NCI-H2171 (cell line): ENCODE data around the gene MXRA5.
"Not testable (repeated sequence)": the region's sequence is repeated elsewhere in the genome, so short reads cannot be mapped to it uniquely, and the experiment has no call there.

Experiments used
- DNase-seq: peaks from one replicate; lab custom pipeline; 2025; lab: John Stamatoyannopoulos, UW

Gene MXRA5, protein sequence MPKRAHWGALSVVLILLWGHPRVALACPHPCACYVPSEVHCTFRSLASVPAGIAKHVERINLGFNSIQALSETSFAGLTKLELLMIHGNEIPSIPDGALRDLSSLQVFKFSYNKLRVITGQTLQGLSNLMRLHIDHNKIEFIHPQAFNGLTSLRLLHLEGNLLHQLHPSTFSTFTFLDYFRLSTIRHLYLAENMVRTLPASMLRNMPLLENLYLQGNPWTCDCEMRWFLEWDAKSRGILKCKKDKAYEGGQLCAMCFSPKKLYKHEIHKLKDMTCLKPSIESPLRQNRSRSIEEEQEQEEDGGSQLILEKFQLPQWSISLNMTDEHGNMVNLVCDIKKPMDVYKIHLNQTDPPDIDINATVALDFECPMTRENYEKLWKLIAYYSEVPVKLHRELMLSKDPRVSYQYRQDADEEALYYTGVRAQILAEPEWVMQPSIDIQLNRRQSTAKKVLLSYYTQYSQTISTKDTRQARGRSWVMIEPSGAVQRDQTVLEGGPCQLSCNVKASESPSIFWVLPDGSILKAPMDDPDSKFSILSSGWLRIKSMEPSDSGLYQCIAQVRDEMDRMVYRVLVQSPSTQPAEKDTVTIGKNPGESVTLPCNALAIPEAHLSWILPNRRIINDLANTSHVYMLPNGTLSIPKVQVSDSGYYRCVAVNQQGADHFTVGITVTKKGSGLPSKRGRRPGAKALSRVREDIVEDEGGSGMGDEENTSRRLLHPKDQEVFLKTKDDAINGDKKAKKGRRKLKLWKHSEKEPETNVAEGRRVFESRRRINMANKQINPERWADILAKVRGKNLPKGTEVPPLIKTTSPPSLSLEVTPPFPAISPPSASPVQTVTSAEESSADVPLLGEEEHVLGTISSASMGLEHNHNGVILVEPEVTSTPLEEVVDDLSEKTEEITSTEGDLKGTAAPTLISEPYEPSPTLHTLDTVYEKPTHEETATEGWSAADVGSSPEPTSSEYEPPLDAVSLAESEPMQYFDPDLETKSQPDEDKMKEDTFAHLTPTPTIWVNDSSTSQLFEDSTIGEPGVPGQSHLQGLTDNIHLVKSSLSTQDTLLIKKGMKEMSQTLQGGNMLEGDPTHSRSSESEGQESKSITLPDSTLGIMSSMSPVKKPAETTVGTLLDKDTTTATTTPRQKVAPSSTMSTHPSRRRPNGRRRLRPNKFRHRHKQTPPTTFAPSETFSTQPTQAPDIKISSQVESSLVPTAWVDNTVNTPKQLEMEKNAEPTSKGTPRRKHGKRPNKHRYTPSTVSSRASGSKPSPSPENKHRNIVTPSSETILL (N-terminal part only)

DNA sequence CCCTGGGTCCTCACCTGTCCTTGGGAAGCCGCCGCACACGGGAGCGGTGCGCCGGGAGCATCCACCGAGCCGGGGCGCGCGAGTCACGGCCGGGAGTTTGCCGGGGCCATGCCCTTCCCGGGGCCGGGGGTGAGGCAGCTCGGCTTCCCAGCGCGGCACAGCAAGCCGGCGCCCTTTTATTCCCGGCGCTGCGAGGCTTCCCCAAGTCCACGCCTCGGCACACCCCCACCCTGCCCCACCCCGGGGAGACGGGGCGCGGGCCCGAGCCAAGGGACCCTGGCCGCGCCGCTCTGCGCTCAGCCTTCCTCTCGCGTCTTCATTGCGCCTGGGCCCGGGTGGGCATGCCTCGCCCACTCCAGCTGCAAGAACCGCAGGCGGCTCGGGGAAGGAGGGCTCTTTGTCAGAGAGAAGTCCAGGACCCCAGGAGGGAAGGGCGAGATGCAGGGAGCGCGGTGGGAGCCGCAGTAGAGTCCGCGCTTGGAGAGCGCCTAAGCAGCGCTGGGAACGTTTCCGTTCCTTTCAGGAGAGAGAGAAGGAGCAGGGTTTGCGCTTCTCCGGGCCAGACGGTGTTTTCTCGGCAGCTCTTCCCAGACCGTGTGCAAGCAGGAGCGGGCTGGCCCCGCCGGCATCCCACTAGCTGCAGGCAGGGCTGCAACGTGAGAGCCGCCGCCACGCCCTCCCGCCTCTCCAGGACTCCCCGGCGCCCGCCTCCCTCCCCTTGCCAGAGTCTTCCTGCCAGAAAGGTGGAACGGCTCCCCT is at the start of gene MXRA5:
Gene MXRA5 (minus strand): TSS at position 152 of the 759 bp plus-strand sequence. CDS start 2,819 bp downstream, outside the sequence.
- peak; percentile 17 for DNase-seq

DNA sequence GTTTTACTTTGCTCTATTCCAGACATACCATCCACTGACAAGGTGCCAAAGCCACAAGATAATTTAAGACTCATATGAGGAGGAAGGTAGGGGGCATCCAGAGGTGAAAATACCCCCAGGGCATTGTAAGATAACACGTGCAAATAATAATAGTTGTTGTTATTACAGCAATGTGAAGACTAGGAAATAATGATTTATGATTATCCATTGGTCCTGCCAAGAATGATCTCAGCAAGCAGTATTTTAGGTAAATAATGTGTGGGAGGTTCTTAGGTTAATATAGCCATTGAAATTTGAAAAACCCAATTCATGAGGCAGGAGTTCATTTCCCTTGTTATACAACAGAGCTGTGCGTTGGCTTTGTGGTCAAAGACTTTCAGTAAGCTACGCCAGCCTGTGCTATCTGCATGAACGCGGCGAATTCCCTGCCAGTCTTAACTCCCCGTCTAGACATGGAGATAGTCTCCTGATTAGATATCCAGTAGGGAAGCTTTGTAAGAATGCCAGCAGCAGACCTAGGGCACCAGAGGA is 47.2 kb upstream of the MXRA5 start:
- DNase-seq, result no peak

DNA sequence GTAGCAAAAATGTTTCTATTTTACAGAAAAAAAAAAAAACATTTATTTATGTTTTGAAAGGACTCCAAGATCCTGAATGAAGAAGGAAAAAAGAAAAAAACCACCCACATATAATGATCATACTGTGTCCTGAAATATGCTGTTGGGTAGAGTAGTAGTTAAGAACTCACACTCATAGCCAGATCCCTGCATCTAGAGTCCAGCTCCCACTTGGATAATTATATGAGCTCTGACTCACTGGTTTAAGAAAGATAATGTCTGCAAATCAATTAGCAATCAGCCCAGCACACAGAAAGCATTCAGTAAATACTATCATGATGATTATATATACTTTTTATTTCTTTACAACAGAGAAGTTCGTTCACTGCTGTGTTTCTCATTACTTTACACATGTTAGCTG is 46.7 kb upstream of the MXRA5 start:
- DNase-seq, result no peak

DNA sequence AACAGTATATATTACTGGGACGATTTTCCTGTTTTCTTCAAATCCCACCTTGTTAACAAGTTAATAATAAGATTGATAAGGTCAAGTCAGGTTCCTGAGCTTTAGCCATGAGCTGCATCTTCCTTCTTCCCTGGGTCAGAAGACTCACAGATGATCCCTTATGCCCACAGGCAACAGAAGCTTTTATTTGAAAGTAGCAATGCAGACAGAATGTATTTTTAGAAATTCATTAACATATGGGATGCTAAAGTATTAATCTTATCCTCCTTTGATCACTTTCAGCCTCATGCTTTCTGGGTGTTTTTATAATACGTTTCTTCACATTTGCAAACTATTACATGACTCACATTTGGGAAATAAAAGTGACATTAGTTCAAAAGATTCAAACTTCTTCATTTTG is 42.0 kb upstream of the MXRA5 start:
- DNase-seq, result no peak

DNA sequence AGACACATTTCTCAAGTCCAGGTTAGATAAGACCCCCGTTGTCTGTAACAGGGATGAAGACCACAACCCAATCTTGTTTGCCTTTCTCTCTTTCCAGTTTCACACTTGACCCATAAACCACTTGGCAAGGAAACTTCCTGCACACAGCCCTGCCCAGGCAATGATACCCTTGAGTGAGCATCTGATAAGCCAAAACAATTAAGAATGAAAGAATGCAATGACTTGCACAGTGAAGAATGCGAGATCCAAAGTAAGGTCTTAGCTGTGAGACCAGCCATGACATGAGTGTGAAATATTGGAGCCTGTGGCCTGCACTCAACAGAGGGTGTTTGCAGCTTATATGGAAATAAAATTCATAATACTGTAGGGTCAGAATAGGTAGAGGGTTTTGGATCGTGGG is 37.9 kb upstream of the MXRA5 start:
- no peak for DNase-seq

DNA sequence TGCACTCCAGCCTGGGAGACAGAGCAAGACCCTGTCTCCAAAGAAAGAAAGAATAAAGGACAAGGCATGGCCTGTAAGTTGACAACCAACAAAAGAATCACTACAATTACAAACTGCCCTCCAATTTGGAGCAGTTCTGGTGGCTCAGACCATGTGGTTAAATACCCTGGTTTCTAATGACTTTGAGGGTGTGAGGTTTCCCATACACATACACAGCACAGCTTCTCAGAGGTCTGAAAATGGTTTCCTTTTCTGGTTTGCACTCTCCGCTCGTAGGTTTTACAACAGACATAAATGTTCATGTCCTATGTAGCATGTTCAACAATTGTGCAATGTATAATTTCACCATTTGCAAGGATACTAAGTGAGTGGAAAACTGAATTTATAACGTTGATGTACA is 34.2 kb upstream of the MXRA5 start:
- no peak for DNase-seq

DNA sequence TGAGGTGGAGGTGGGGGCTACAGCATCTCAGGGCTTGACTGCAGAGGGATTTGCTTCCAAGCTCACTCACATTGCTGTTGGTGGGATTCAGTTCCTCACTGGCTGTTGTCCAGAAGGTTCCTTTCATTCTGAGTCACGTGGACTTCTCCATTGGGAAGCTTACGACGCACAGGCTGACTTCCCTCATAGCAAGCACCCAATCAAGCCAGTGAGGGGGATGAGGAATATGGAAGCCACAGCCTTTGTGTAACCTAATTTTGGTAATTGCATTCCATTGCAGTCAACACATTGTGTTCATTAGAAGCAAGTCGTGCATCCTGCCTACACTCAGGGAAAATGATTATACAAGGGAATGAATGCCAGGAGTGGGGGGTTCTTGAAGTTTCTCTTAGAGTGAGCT is 32.7 kb upstream of the MXRA5 start:
- no peak for DNase-seq

DNA sequence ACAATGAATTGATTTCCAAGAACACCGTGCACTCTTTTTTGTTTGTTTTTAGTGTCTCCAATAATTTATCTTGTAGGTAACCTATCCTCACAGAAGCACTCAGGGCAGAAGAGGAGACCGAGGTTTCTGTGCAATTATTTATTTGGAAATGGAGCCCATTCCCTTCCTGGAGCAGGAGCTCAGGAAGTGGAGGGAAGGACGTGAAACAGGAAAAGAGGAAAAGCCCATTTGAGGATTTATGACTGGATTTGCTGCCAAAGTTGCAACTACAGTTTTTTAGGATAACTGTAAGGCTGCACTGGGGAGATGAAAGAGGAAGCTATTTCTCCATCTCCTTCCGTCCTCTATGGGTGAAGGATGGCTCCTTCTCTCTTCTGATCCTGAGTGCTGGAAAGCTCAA is 31.7 kb upstream of the MXRA5 start:
- DNase-seq, result no peak

DNA sequence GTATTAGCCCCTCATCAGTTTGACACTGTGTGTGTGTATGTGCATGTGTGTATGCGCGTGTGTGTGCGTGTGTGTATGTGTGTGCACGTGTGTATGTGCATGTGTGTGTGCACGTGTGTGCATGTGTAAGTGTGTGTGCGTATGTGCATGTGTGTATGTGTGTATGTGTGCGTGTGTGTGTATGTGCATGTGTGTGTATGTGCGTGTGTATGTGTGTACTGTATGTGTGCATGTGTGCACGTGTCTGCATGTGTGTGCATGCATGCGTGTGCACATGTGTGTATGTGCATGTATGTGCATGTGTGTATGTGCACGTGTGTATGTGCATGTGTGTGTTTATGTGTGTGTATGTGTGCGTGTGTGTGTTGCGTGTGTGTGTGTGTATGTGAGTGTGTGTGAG is 31.1 kb upstream of the MXRA5 start:
- no peak for DNase-seq

DNA sequence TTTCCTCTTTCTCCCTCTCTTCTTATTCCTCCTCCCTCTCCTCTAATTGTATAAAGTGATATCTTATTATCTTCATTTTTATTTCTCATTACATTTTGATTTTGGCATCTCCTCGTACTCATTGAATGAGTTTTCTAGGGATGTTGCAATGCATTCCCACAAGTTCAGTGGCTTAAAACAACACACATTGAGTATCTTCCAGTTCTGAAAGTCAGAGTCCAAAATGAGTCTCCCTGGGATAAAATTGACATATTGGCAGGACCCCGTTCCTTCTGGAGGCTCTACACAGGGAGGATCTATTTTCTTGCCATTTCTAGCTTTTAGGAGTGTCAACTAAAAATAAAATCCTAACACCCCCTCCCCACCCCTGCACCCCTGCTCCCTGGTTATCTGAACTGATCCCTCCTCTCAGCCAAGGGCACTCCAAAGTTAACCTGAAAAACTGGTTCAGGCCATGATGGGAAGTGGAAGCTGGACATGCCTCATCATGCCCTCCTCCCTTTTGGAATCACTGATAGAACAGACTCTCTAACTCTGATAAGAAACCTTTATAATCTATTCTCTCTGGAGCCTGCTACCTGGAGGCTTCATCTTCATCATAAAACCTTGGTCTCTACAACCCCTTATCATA is 29.5 kb upstream of the MXRA5 start:
- DNase-seq, result not testable (repeated sequence)

DNA sequence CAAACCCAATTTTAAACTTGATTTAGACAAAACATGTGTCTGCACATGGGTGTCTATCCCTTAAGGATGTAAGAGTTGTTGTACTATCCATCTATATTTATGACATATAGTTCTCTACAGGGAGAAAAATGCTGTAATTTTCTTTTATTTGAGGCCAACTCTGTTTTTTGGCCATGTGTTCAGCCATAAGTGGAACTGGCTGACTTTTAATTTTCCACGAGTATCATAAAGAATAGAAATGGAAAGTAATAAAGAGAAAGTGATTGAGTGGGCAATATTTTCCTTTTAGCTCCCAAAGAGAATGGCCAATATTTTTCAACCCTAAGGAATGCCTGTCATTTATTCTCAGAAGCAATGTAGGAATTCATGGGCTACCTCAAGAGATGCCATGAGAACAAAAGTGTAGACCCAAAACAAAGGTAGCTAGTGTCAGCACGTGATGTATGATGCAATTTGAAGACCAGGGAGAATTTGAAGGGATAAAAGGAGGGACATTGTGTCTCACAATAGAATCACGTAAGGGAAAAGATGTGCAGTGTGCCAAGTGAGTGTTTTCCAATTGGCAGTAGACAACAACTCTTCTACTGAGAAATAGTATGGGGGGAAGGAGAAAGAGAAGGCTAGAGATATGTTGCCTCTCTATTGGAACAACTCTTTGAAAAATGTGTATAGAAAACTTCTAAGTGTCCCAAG is 27.8 kb upstream of the MXRA5 start:
- DNase-seq, result no peak

DNA sequence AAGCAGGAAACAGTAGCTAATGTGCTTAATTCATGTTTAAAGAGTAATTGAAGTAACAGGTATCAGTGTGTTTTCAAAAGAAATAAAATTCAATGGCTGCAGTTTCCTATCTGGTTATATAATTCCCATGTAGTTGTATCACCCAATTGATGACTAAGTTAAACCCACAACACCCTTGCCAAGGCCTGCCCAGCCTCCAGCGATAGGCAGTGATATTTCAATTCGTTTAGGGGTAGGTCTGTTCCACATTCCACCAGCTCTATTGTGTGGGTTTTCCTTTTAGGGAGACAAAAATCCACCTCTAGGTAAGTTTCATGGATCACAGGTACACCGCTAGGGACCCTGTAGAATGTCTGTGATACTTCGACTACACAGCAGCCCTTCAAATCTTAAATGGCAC is 24.7 kb upstream of the MXRA5 start:
- no peak for DNase-seq

DNA sequence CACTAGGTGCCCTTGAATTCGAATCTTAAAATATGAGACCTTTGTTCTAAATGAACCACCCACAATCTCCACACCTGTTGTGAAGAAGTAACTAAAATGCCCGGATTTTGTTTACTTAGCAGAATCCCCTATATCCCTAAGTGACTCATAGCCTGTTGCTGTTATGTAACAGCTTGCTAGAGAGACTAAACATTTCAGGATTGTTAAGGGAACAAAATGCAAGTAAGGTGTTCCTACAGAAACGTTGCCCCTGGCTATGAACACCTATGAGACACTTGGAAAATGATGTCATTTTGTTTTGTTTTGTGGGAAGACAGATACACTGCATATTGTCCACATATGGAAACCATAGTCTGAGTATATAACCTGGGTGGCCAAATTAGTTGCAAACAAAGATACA is 24.2 kb upstream of the MXRA5 start:
- no peak for DNase-seq

DNA sequence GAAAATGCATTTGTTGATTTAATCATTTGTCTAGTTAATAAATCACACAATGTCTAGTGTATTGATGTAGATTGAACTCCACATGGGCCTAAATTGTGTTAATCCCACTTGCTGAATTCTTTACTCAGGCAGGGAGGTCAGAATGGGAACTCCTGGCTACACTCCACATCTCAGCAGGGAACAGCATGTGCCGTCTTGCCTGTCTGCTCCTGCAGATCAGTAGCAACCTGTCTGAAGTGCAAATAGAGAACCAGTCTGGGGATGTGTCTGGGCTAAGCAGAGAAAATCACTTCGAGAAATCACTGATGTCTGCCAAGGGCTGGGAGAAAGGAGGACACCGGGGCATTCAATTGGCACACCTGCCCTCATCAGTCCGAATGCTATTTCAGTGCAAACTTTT is 16.5 kb upstream of the MXRA5 start:
- peak; percentile 44 for DNase-seq

DNA sequence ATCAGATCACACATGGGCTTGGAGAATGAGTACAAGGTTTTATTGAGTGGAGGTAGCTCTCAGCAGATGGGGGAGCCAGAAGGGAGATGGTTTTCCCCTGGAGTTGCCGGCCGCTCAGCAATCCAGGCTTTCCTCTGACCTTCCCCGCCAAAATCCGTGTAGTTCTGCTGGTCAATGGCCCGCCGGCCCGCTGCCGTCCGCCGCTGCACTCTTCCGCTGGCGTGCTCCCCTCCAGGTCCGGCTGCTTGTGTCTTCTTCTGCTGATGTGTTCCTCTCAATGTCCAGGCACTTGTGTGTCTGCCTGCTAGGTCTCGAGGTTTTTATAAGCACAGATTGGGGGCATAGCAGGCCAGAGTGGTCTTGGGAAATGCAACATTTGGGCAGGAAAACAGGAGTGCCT is 14.4 kb upstream of the MXRA5 start:
- DNase-seq, result no peak

DNA sequence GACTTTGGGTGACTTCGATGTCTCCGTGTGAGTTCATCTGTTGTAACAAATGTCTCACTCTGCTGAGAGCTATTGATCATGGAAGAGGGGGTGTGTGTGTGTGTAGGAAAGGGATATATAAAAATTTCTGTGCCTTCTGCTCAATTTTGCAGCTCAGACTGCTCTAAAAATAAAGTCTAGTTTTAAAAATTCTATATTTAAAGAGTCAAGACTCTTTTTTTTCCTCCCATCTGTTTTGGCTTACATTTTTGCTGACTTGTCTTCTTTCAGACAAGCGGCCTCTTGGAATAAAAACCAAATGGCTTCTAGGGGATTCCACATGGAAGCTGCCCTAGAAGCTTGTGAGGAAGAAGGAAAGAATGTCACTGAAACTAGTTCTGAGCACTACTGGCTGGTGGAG is 6.3 kb upstream of the MXRA5 start:
- not testable (repeated sequence) for DNase-seq

DNA sequence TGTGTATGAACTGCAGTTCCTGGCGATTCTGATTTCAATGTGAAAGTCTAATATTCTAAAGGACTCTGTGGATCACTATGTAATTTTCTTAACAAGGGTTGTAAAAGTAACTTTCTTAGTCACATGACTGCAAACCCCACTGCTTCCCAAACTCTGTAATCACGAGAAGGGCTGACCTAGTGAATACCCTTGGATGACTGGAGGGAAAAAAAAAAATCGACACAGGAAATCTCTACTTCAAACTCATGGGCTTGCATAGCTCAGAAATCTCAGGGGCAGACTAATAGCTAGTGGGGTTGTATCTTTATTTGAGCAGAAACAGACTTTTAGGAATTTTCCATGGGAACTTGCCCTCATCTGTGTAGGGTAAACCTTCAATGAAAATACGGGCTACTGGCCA is 4.8 kb upstream of the MXRA5 start:
- DNase-seq, result no peak

DNA sequence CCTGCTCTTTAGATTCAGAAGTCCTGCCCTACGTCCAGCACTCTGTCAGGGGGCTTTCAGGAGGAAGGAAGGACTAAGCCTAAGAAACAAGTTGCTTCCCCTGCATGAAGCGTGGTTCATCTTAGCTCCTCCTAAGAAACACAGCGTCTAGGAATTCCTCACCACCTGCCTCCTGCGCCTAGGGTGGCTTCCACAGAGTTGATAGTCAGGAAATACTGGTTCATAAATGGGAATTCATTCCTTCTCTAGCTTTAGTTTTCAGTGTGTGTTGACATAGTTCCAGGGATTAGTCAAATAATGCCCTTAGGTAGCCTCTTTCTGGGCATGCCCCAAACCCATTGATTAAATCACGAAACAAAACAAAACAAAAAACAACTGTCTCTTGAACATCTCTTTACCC is 1.7 kb upstream of the MXRA5 start:
- DNase-seq, result no peak

DNA sequence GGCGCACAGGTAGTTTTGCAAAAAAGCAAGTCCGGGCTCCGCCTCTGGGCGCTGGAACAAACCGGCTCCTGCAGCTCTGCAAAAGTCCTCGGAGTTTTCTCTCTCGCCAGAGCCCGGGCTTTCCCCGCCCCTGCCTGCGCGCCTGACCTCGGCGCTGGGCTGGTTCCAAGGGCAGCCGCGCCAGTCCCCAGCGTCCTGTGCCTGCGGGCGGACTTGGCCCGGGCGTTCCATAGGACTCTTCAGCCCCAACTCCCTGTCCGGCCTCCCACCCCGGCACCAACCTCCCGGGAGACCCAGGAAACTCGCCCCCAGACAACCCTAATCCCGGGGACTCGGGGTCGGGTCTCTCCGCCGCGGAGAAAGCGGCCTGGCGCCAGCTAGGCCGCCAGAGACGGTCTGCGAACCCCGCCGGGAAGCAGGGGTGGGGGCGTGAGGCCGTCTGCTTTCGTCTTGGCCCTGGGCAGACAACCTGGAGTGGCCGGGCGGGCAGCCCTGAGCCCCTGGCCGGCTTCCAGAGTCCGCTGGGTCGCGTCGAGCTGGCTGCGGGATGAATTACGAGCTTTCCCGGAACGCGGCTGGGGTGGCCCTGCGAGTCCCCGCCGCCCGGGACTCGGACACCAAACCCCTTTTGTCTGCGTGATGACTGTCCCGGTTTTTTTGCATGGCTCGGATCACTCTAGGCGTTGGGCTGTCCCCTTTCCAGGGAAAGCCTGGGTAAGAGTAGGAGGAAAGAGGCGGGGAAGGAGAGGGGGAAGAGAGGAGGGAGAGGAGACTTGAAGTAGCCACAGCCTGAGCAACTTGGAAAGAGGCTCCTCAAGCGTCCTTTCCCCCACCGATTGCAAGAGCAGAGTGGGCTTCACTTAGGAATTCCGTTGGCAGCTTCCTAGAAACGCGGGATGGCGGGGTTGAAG is 916 bp downstream of the MXRA5 start:
- no peak for DNase-seq
